DMS 273 treated with DMSO at 0.1 percent for 48 hours (cell line): ENCODE data around the gene SEC63.

ENCODE experiments used
- DNase-seq: peaks from one replicate; lab custom pipeline; 2025; lab: John Stamatoyannopoulos, UW

SEC63 gene

DNA sequence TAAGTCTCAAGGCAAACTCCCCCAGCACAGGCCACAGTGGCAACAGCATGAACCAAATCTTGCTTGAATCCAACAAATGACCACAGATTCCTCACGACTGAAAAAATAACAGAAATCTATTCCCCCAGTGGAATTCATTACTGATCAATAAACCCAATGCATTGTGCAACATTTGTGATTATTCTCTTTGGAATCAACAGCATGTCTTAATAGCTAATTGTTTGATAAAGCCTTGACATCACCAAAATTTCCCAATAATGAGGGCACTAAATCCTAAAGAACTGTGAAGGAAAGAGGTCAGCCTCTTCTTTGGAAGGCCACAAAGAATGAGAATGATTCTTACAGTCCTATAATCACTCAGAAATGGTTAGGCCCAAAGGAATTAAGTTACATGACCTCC lies 139.7 kb downstream of the SEC63 start:
- no peak for DNase-seq

- DNase-seq = no peak
Observed at GRCh38 chr6:107817784-107818183, 140.2 kb downstream of the SEC63 start.
